HS-5 (cell line): ENCODE data around the gene RAB40B.

ENCODE experiments used
- DNase-seq: peaks from one replicate; pipeline ENCODE4 v3.0.0-alpha.2; 2012; ENCODE audit warnings: low read depth

RAB40B gene

GRCh38 chr17:82692268-82692667 lies 6.2 kb downstream of the RAB40B start:
- no peak for DNase-seq

DNA sequence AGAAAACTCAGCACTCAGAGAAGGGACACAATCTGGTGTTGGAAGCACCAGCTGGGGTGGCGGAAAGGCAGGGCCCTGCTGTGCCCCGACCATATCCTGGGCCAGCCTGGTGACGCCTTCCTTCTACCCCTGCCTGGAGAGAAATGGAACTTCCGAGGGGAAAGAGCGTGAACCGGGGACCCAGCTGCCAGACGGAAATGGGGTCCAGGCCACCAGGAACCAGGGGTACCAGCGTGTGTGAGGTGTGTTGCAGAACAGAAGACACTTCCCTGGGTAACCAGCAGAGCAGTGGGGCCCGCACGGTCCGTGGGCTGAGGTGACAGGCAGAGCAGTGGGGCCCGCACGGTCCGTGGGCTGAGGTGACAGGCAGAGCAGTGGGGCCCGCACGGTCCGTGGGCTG lies 6.8 kb downstream of the RAB40B start:
- no peak for DNase-seq

DNA sequence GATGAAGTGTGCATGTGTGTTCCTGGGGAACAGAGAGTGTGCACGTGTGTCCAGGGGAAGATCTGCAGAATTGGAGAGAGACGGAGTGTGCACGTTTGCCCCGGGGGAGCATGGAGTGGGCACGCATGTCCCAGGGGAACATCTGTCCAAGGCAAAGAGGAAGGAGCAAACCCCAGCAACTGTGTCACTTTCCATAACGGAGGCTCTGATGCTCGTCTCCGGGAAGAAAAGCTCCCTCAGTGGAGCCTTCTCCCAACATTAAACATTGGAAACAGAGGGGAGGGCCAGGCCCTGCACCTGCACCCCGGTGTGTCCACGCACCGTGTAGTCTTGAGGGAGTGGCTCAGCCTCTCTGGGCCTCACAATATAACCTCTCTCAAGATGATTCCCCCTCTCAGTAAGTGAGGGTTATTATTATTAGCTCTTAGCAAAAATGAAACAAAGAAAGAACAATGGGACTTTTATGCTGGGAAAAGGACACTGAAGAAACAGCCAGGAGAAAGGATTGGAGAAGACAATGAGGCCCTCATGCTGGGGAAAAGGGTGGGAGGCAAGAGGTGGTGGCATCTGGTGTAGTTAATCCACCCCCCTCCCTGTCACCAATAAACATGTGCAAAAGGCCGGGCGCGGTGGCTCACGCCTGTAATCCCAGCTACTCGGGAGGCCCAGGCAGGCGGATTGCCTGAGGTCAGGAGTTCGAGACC lies 7.6 kb downstream of the RAB40B start:
- DNase-seq, result no peak

DNA sequence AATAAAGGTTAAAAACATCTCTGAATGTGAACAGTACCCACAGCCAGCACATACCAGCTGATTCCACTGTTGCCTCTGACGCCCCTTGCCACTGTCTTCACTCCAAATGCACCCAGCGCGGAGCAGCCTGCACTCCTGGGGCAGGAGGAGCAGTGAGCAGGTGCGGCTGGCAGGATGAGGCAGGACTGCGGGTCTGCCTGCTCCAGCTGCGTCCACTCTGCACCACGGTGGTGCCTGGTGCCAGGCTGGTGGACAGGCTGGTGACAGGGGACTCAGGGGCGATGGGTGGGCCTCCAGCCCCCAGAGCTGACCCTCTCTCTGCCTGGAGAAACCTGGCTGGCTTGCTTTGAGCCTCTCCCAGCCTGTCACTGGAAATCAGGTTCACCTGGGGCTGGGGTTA lies 9.4 kb downstream of the RAB40B start:
- no peak for DNase-seq

DNA sequence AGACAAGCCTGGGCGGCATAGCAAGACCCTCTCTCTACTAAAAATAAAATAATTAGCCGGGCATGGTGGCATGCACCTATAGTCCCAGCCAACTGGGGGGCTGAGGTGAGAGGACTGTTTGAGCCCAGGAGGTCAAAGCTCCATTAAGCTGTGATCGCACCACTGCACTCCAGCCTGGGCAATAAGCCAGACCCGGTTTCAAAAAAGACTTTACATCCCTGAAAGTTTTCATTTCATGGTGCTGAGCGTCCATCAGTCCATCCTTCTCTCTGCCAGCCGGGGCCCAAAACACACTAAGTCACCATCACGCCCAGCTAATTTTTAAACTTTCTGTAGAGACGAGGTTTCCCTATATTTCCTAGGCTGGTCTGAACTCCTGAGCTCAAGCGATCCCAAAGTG lies 10.6 kb downstream of the RAB40B start:
- no peak for DNase-seq

- DNase-seq, result no peak
These were observed 11.1 kb downstream of the RAB40B start for GRCh38 chr17:82687375-82687861.

DNA sequence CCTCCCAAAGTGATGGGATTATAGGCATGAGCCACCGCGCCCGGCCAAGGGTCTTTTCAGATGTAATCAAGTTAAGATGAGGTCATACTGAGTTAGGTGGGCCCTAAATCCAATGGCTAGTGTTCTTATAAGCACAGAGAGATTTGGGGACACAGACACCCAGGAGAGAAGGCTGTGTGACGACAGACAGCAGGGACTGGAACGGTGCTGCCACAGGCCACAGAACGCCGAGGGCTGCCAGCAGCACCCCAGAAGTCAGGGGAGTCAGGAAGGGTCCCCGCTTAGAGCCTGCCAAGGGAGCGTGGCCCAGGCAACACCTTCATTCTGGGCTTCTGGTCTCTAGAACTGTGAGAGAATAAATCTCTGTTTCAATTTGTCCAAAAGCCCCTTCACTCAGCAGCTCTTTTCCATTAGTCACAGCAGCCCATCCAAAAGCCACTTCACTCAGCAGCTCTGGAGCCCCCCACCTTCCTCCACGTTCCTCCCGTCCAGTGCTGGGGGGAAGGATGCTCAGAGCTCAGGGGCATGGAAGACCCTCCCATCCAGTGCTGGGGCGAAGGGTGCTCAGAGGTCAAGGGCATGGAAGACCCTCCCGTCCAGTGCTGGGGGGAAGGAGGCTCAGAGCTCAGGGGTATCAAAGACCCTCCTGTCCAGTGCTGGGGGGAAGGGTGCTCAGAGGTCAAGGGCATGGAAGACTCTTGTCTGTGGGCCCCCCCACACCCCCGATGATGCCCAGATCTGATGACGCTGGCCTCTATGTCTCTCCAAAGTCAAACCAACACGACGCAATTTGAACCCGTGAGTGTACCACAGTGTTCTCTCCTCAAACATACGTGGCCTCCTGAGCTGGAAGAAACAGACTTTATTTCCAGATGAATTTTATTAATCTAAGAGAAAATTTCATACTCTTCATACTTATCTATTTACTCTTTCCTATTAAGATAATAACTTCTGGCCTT lies 11.9 kb downstream of the RAB40B start:
- no peak for DNase-seq

GRCh38 chr17:82685291-82685690 lies 13.2 kb downstream of the RAB40B start:
- no peak for DNase-seq

GRCh38 chr17:82684228-82684841 lies 14.2 kb downstream of the RAB40B start:
- no peak for DNase-seq

GRCh38 chr17:82683534-82683933 lies 15.0 kb downstream of the RAB40B start:
- DNase-seq, result no peak

DNA sequence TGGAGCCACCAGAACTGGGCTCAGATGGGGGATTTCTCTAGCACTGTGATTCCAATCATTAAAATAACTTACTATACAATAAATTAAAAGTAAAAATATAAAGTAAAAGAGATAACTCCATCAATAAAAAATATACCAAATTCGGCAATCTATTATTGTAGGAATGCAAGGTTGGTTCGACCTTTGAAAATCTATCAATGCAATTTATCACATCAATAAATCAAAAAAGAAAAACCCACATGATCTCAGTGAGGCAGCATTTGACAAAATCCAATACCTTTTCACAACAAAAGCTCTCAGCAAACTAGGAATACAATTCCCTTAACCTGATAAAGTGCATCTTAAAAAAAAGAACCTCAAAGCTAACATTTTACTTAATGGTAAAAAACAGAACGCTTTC lies 17.0 kb downstream of the RAB40B start:
- DNase-seq, result no peak

- DNase-seq, result no peak
These were observed 18.7 kb downstream of the RAB40B start for GRCh38 chr17:82679586-82680465.

- no peak for DNase-seq
These were observed 20.1 kb downstream of the RAB40B start for GRCh38 chr17:82678265-82678891.

GRCh38 chr17:82677353-82677925 lies 21.1 kb downstream of the RAB40B start:
- DNase-seq, result no peak

DNA sequence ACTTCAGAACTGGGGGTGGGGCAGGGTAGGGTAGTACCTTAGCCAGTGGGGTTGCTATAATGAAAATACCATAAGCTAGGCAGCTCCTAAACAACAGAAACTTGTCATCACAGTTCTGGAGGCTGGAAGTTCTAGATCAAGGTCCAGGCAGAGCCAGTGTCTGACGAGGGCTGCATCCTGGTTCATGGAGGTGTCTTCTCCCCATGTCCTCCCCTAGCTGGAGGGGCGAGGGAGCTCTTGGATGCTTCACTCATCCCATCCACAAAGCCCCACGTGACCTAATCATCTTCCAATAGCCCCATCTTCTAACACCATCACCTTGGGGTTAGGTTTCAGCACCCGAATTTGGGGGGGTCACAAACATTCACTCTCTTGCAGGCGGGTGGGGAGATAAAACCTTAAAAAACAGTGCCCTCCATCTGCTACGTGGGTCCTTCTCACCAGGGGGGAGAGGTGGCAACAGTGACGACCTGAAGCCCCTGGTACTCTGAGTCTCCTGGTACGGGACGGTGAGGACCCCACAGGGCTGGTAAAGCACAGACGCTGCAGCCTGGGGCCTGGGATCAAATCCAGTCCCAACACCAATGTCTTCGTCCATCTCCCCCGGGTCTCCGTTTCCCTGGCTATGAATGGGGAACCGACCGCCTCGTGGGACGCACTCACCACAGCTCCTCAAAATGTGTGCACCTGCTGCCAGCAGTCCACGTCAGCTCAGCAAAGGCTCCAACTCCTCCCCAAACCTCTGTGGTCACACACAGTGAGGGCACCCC lies 22.8 kb downstream of the RAB40B start:
- no peak for DNase-seq

DNA sequence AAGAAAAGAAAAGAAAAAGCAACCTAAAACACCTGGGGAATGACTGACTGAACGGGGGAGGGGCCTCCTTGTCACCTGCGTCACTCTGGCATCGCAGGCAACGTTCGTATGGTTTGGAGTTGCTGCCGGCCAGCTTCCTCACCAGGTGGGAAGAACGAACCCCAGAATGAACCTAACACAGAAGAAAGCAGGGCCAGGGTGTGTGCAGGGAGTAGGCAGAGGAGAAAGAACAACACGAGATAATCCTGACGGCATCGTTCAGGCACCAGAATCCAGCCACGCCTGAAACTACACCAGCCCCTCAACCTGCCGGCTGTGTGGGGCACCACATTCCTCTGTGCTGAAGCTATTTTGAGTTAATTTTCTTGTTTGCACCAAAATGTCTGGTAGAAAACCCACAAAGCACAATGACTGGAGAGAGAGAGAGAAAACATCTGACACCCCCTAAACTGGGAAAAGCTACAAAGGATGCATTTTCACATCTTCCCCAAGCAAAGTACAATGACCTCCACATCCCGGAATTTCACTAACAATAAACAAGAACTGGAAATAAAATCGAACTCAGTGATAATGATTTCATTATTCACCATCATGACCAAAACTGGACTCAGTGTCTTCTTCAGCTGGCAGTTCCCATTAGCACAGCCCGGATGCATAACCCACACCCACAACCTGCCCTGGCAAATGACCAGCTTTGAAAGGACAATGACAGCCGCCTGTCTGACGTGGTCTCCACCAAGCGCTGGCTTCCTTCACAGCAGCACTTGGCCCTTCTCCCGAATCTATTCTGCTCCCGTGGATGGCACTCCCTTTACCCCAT lies 23.6 kb downstream of the RAB40B start:
- DNase-seq, result no peak

- DNase-seq, result no peak
These were observed 27.6 kb downstream of the RAB40B start for GRCh38 chr17:82670661-82671450.

DNA sequence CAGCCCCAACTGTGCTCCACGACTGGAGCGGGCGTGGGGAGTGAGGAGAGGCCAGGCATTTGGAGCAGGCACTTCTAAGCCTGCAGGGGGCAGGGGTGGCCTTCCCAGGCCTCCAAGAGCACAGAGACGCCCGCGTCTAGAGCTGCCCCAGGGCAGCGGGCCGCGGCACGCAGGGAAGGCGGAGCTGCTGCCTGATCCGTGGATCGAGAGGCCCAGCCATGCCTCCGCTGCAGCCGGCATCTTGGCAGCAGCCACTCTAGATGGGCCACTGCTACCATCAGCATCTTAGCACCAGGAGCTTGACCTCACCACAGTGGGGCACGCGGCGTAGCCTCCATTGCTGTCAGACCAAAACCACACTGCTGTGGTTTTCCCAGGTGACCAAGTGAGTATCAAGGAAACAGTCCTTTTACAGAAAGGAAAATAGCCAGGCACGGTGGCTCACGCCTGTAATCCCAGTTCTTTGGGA lies 29.8 kb downstream of the RAB40B start:
- no peak for DNase-seq
